OCI-LY1 (cell line): ENCODE results near the gene TJP3.

ENCODE experiments used
- EZH2 ChIP-seq: fragments of 200-600 bp; sonication (generic), shearing (Covaris generic); IDR thresholded peaks from 2 replicates; pipeline ENCODE4 v1.8.0; 2017; ENCODE audit warnings: borderline replicate concordance, mixed run types, mild to moderate bottlenecking, antibody characterized with exemption, low read length, moderate library complexity, mixed read lengths
- TF ChIP-seq, protein P1 (sequence below): fragments of 200-600 bp; sonication (generic), shearing (Covaris generic); IDR thresholded peaks from 2 replicates; pipeline ENCODE4 v1.5.1; 2017; ENCODE audit warnings: mild to moderate bottlenecking, antibody characterized with exemption, low read length, moderate library complexity, mixed read lengths

GRCh38 chr19:3768015-3768747 lies 60.0 kb downstream of the TJP3 start:
- TF ChIP-seq, protein P1, sequence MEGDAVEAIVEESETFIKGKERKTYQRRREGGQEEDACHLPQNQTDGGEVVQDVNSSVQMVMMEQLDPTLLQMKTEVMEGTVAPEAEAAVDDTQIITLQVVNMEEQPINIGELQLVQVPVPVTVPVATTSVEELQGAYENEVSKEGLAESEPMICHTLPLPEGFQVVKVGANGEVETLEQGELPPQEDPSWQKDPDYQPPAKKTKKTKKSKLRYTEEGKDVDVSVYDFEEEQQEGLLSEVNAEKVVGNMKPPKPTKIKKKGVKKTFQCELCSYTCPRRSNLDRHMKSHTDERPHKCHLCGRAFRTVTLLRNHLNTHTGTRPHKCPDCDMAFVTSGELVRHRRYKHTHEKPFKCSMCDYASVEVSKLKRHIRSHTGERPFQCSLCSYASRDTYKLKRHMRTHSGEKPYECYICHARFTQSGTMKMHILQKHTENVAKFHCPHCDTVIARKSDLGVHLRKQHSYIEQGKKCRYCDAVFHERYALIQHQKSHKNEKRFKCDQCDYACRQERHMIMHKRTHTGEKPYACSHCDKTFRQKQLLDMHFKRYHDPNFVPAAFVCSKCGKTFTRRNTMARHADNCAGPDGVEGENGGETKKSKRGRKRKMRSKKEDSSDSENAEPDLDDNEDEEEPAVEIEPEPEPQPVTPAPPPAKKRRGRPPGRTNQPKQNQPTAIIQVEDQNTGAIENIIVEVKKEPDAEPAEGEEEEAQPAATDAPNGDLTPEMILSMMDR = no peak
- no peak for TF ChIP-seq EZH2
